HG03095 (cell line): ENCODE results near the gene MCHR1.
"Not testable (repeated sequence)": the region's sequence is repeated elsewhere in the genome, so short reads cannot be mapped to it uniquely, and the experiment has no call there.

Experiments
- ATAC-seq: cut with Tn5 transposase; IDR thresholded peaks from one replicate; pipeline ENCODE4 v1.9.1; 2021; ENCODE audit warnings: moderate library complexity; ENCODE audit not compliant: unreplicated experiment

MCHR1 gene

DNA sequence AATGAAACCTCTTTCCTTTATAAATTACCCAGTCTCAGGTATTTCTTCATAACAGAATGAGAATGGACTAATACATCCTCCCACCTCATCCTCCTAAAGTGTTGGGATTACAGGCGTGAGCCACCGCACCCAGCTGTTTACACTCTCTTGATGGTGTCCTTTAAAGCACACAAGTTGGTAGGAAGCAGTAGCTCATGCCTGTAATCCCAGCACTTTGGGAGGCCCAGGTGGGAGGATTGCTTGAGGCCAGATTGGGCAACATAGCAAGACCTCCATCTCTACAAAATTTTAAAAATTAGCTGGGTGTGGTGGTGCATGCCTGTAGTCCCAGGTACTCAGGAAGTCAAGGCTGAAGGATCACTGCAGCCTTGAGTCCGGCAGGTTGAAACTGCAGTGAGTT, 23.3 kb upstream of the MCHR1 start:
- ATAC-seq: not testable (repeated sequence)

DNA sequence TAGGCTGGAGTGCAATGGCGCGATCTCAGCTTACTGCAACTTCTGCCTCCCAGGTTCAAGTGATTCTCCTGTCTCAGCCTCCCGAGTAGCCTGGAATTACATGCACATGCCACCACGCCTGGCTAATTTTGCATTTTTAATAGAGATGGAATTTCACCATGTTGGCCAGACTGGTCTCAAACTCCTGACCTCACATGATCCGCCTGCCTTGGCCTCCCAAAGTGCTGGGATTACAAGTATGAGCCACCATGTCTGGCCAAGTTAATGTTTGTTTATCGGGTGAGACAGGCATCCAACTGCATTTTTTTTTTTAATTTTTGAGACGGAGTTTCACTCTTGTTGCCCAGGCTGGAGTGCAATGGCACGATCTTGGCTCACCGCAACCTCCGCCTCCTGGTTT, 22.6 kb upstream of the MCHR1 start:
- not testable (repeated sequence) for ATAC-seq

DNA sequence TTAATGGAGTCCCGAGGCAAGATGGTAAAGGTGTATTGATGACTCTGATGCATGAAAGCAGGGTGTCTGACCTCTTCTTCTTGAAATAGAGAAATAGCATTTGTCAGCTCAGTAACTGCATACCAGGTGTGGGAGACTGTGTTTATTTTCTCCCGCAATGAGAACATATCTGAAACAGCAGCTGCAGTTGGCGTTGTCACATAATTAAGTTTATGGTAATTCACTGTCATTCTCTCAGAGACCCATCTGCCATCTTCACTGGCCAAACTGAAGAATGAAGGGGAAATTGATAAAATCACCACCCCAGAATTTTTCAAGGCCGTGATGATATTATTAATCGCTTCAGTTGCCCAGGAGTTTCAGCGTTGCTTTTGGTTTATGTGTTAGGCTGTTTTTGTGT, 20.1 kb upstream of the MCHR1 start:
- ATAC-seq: no peak

DNA sequence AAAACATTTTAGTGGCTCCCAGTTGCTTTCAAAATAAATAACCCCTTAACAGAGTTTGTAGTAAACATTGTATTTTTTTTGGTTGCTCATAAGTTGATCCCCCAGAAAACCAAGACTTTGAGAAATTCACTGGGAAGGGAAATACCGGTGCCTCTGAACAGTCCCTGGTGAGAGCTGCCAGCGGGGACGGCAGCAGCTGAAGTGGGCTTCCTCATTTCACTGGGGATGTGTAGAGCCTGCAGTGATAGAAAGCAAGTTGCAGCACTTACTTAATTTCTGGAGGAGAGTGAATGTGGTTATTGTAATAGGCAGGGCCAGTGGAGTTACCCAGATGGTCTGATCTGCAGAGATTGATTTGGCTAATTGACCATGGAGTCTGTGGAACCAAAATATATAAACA, 18.6 kb upstream of the MCHR1 start:
- no peak for ATAC-seq

- ATAC-seq: no peak
These were observed 17.6 kb upstream of the MCHR1 start for GRCh38 chr22:40661671-40662070.

DNA sequence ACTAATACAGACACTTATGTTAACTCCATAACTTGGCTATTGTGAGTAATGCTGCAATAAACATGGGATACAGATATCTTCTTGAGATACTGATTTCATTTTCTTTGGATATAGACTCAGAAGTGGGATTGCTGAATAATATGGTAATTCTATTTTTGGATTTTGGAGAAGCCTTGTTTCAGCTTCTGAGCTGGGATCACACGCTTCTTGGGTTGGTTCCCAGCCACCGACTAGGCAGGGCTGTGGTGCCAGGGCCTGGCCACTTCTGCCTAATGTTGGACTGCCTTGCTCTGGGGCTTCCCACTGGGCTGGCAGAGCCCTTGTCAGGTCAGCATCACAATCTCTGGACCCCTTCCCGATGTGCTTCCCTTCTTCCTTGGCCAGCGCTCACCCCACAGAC, 14.0 kb upstream of the MCHR1 start:
- no peak for ATAC-seq

DNA sequence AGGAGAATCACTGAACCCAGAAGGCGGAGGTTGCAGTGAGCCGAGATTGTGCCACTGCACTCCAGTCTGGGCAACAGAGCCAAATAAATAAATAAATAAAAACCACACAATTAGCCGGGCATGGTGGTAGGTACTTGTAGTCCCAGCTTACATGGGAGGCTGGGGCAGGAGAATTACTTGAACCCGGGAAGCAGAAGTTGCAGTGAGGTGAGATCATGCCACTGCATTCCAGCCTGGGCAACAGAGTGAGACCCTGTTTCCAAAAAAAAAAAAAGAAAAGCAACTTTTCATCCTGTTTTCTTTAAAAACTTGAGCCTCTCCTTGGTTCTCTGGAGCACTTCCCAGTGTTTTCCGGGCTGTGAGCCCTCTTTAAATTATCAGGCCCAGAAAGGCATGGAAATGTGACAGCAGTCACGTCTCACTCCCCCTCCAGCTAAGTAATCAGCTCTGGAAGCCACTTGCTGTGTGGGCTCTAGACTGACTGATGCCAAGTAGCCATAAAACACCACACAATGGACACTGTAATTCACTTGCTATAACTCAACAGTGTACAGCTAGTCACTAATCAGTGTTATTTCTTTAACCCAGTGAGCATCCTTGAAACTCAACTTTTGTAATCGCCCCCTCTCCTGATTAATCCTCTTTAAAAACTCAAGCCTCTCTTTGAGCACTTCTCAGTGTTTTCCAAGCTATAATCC, 13.0 kb upstream of the MCHR1 start:
- no peak for ATAC-seq

- ATAC-seq: no peak
These were observed 10.5 kb upstream of the MCHR1 start for GRCh38 chr22:40668611-40669411.

DNA sequence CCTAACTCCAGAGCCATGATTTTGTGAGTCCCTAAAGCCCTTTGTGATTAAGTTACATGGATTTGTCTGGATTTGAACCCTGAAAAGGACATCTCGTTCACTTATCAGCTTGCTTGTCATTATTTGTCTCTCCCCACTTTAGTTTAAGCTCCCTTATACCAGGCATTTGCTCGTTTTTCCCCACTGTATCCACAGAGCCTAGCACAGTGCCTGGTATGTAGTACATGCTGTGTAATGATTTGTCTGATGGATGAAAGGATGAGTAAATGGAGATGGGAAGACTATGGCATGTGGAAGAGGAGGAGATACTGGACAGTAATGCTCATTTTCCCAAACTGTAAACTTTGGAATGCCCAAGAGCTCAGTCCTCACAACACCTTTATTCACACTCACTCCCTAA, 9.2 kb upstream of the MCHR1 start:
- ATAC-seq: no peak

DNA sequence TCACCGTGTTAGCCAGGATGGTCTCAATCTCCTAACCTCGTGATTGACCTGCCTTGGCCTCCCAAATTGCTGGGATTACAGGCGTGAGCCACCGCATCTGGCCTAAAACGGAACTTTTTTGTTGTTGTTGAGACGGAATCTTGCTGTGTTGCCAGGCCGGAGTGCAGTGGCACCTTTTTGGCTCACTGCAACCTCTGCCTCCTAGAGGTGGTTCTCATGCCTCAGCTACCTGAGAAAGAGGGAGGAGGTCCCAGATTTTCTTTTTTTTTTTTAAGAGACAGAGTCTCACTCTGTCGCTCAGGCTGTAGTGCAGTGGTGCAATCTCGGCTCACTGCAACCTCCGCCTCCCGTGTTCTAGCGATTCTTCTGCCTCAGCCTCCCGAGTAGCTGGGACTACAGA, 7.9 kb upstream of the MCHR1 start:
- ATAC-seq: no peak

DNA sequence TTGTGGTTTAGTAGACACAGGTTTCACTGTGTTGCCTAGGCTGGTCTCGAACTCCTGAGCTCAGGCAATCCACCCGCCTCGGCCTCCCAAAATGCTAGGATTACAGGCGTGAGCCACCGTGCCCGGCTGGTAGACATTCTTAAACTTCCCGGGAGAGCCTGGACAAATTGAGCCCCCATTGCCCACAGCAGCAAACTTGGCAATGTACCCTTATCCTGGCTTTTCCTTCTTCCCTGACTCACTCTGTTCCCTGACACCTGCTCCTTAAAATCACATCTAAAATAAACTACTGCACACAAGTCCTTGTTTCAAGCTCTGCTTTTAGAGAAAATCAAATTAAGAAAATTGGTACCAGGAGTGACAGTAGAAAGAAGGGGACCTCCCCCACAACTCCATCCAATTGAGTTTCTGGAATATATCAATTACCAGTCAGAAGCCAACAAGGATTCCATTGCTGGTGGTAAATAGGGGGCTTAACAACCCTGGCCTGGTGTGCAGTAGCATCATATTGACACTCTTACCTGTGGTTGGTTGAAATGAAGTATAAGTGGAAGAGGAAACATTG, 7.4 kb upstream of the MCHR1 start:
- no peak for ATAC-seq

DNA sequence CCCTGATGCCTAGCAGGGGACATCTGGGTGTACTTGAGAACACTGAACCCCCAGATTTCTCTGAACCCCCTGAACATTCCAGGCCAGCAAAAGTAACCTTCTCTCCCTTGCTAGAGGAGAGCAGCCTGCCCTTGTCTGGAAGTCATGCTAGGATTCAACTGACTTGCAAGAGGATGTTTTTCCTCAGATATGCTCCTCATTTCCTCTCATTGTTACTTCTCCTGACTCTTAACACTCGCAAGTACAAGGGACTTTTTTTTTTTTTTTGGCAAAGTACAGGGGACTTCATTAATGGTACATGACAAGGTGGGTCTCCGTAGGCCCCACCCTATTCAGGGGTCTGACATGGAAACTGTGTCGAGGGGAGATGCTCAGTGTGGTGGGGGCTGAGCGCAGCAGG, 6.3 kb upstream of the MCHR1 start:
- ATAC-seq: no peak

- ATAC-seq: no peak
These were observed 5.0 kb upstream of the MCHR1 start for GRCh38 chr22:40674274-40674673.

DNA sequence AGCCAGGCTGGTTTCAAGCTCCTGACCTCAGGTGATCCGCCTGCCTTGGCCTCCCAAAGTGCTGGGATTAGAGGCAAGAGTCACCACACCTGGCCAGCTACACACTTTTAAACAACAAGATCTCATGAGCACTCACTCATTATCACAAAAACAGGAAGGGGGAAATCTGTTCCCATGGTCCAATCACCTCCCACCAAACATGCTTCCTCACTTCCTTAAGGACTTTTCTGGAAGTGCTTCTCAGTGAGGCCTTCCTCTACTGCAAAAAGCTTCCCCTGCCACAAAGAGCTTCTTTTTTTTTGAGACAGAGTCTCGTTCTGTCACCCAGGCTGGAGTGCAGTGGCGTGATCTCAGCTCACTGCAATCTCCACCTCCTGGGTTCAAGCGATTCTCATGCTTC, 3.1 kb upstream of the MCHR1 start:
- ATAC-seq: not testable (repeated sequence)

DNA sequence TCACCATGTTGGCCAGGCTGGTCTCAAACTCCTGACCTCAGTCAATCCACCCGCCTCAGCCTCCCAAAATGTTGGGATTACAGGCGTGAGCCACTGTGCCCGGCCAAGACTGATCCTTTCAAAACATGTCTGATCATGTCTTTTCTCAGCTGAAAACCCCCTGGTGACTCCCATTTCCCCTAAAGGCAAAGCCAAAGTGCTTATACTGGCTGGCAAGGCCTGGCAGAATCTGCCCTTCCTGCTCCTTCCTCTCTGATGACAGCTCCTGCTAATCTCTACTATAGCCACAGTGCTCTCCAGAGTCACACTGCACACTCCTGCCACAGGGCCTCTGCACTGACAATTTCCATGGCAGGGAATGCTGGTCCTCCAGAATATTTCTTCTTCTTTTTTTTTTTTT, 2.6 kb upstream of the MCHR1 start:
- ATAC-seq: no peak

DNA sequence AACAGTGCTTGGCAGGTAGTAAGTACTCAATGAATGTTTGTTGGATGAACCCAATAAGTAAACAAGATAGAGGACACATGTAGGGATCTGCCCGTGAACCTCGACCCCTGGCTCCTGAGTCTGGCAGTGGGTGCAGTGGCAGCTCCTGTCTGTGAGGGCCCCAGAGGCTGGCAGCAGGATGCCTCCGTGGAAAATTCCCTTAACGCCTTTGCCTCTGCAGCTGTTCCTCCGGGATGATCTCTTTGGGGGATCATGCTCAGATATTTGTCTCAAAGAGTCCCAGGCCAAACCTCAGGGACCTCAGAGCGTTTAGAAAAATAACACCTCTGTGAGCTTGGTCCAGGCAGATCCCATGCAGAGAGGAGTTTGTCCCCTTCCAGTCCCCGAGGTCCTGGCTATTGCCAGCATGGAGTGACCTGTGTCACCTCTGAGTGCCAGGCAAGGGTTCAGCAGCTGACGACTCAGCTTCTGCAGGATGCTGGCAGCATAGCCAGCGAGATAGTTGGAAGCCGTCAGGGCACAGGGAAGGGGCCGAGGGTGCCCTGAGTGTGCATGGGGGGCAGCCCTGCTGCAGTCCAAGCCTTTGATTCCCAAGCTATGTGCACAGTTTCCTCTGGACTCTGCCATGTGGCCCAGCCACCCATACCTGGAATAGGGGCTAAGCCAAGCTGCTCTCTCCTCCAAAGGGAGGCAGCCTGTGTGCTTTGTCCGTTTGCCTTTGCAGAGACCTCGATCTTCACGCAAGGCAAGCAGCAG, 613 bp upstream of the MCHR1 start:
- ATAC-seq: no peak

DNA sequence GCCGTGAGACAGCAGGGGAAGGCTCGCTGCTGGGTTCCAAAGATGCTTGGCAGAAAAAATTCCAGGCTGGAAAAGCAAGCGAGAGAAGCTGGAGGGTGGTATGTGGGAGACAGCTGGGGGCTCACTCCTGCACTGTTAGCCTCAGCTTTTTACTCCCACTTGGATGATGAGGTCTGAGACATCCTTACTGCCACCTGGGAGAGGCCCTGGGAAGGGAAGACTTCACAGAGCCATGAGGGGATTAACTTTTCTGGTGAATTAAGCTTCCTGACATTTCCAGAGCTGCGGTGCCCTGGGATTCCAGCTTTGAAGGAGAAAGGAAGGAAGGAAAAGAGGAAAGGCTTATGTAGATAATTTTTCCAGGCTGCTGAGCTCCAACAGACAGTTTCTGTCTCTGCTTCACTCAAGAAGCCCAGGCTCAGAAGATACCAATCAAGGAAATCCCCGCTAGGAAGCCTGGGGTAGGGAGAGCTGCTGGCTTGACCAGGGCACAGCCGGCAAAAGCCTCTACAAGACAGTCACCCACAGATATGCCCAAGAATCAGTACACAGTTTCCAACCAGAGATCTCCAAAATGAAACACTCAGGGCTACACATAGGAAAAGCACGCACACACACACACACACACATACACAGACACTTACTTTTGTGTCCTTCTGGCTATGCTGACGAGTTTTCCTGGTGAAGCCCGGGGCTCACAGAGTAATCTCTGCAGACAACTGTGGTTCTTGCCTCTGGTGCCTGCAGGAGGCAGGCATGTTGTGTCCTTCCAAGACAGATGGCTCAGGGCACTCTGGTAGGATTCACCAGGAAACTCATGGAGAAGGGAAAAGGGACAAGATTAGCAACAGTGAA, 907 bp downstream of the MCHR1 start:
- no peak for ATAC-seq

DNA sequence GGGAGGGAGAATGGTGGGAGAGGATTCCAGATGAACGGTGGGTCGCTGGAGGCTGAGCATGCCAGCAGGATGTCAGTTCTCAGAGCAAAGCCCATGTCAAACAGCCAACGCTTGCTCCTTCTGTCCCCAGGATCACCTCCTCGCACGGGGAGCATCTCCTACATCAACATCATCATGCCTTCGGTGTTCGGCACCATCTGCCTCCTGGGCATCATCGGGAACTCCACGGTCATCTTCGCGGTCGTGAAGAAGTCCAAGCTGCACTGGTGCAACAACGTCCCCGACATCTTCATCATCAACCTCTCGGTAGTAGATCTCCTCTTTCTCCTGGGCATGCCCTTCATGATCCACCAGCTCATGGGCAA, 1.5 kb downstream of the MCHR1 start:
- no peak for ATAC-seq

GRCh38 chr22:40681451-40681850, 2.2 kb downstream of the MCHR1 start:
- no peak for ATAC-seq

DNA sequence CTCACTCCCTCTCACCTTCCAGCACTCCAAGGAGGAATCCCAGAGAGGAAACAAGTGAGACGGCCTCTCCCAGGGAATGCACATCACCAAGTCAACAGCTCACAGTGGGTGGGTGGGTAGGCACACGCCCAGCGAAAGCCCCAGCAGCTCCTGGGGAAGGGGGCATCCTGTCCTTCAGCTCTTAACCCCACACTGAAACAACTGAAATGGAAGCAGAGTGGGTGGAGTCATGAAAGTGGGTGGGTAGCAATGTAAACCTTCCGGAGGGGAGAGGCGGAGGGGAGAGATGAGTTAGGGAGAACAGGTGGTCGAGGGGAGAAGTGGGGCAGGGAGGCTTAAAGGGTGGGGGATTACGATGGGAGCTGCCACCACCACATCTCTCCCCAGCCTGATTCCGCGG, 5.4 kb downstream of the MCHR1 start:
- ATAC-seq: no peak

GRCh38 chr22:40685406-40685805, 6.1 kb downstream of the MCHR1 start:
- ATAC-seq: no peak
